ENCODE data around the gene CD109. TPM values are rescaled to one million over a fixed set of nuclear protein-coding genes. Genes with fewer than 3 reads are reported as not detected.
"Not testable (repeated sequence)": the region's sequence is repeated elsewhere in the genome, so short reads cannot be mapped to it uniquely, and the experiment has no call there.

CD109 gene
- total RNA-seq, 1 donor from 2014 or later = 24.4 TPM

DNA sequence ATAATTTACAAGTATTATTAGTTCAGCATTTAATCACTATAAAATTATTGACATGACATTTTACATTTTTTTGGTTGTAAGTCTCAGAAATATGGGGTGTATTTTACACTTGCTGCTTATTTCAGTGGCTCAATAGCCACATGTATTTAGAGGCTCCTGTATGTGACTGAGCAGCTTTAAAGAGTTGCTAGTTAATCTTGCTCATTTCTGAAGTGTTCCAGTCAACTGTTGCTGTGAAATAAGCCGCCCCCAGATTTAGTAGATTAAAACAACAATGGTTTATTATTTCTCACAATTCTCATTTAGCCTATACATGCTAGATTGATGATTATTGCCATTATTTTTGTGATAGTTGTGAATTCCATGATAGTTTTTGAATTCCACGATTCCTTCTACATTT, 23.0 kb downstream of the CD109 start:
- intact Hi-C loops (cut with micrococcal nuclease) = no loop called here
- Mint-ChIP-seq H3K9me3 (no peaks in the 10 kb centered on the region), H3K4me3 (ENCODE audit: low read depth) (no peak overlapping the region)

DNA sequence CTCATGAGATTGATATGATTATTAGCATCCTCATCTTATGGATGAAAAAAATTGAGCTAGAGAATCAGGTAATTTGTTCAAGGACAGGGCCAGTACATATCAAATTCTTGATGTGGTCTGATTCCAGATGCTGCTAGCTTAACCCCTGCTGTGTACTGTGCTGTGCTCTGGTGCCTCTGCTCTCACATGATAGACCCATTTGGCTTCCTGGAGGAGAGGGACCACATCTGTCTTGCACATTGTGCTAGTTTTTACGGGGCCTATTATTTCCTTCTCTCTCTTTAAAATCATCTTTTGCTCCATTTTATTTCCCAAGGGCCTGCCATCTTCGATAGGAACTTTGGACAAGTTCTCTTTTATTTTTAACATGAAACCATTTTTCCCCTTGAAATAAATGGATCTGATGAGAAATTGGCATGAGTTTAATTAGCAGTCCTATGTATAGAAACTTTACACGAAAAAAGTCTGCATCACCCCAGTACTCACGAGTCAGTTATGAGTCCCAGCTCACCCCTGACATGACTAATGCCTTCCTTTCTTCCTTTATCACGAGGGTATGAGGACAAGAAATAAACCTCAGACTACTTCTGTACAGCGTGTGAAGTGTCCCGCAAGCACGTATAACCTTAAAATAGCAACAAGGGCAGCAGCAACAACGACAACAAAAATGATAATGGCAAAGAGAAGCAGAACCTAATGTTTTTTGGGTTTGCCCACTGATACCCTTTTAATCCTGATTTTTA, 26.5 kb downstream of the CD109 start:
- Mint-ChIP-seq H3K4me1 (ENCODE audit: low read depth) (peaks cover 48% of the 10 kb centered on the region), H3K4me3 (ENCODE audit: low read depth) (peak overlapping the region; percentile 24), H3K27me3 (ENCODE audit: low read depth) (no peaks in the 10 kb centered on the region), H3K9me3 (no peaks in the 10 kb centered on the region), H3K36me3 (ENCODE audit: low read depth) (peaks cover 55% of the 10 kb centered on the region), H3K27ac (peak overlapping the region; percentile 73)
- no peak for DNase-seq (ENCODE audit: low spot score)
- intact Hi-C loops (cut with micrococcal nuclease) = loop anchor here (1.0 to 5.0 kb wide), 3 partner anchors 18 to 200 kb away; partner anchors contain the start of gene EEF1A1

More for the DNA sequence above, 23.0 kb downstream of the CD109 start:
- no peak for DNase-seq (ENCODE audit: low spot score)
- Mint-ChIP-seq H3K27me3 (ENCODE audit: low read depth) (no peaks in the 10 kb centered on the region), H3K27ac (no peak overlapping the region), H3K36me3 (ENCODE audit: low read depth) (peaks cover 60% of the 10 kb centered on the region), H3K4me1 (ENCODE audit: low read depth) (peaks cover 46% of the 10 kb centered on the region)

DNA sequence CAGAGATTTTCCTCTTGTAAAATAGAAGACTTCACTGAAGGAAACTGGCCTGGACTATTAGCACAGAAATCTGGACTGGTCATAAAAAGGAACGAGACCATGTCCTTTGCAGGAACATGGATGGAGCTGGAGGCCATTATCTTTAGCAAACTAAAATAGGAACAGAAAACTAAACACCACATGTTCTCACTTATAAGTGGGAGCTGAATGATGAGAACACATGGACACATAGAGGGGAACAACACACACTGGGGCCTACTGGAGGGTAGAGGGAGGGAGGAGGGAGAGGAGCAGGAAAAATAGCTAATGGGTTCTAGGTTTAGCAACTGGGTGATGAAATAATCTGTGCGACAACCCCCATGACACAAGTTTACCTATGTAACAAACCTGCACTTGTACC, 27.5 kb downstream of the CD109 start:
- Mint-ChIP-seq H3K27ac (peak overlapping the region; percentile 77), H3K4me3 (ENCODE audit: low read depth) (peak overlapping the region; percentile 34), H3K4me1 (ENCODE audit: low read depth) (peaks cover 45% of the 10 kb centered on the region), H3K36me3 (ENCODE audit: low read depth) (peaks cover 53% of the 10 kb centered on the region)
- H3K27me3 Mint-ChIP-seq (ENCODE audit: low read depth); H3K9me3 Mint-ChIP-seq; DNase-seq (ENCODE audit: low spot score): not testable (repeated sequence)
- intact Hi-C loops (cut with micrococcal nuclease) = loop anchor here (5.0 kb wide), 1 partner anchor 201 kb away; the partner anchor contains the start of gene EEF1A1

DNA sequence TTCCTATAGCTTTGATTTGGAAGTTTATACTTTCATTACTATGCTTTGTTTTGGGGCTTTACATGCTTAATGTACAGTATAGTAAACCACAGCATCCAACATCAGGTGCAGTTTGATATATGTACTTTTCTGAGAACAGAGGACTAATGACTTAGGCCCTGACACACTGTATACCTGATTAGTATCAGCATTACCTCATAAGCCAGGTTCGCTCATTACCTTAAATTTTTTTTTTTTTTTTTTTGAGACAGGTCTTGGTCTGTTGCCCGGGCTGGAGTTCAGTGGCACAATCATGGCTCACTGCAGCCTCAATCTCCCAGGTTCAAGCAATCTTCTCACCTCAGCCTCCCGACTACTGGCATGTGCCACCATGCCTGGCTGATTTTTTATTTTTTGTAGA, 28.4 kb downstream of the CD109 start:
- H3K4me3 Mint-ChIP-seq (ENCODE audit: low read depth) = no peak overlapping the region
- no peaks in the 10 kb centered on the region for H3K27me3 Mint-ChIP-seq (ENCODE audit: low read depth)
- peak overlapping the region; percentile 19 for H3K27ac Mint-ChIP-seq
- peaks cover 55% of the 10 kb centered on the region for H3K36me3 Mint-ChIP-seq (ENCODE audit: low read depth)
- H3K4me1 Mint-ChIP-seq (ENCODE audit: low read depth) = peaks cover 50% of the 10 kb centered on the region
- no peak for DNase-seq (ENCODE audit: low spot score)
- intact Hi-C loops (cut with micrococcal nuclease) = loop anchor here (5.0 kb wide), 1 partner anchor 202 kb away; the partner anchor contains the start of gene EEF1A1
- H3K9me3 Mint-ChIP-seq = no peaks in the 10 kb centered on the region

DNA sequence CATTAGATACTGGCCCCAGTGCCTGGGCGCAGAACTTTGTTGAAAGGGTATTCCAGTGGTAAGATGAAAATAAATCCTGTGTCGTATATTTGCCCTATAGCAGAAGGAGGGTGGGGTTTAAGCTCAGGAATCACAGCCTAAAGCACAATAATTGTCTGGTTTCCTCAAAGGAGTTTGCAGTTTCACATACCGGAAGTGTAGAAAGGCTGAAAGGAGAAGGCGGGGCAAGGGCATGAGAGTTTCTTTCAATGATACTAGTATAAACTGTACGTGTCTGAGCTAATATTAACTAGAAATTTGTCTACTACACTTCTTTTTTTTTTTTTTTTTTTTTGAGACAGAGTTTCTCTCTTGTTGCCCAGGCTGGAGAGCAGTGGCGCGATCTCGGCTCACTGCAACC, 29.2 kb downstream of the CD109 start:
- intact Hi-C loops (cut with micrococcal nuclease); H3K9me3 Mint-ChIP-seq; DNase-seq (ENCODE audit: low spot score); H3K27me3 Mint-ChIP-seq (ENCODE audit: low read depth): not testable (repeated sequence)
- H3K4me1 Mint-ChIP-seq (ENCODE audit: low read depth) = peaks cover 50% of the 10 kb centered on the region
- H3K36me3 Mint-ChIP-seq (ENCODE audit: low read depth) = peaks cover 55% of the 10 kb centered on the region
- peak overlapping the region; percentile 40 for H3K4me3 Mint-ChIP-seq (ENCODE audit: low read depth)
- peak overlapping the region; percentile 45 for H3K27ac Mint-ChIP-seq

DNA sequence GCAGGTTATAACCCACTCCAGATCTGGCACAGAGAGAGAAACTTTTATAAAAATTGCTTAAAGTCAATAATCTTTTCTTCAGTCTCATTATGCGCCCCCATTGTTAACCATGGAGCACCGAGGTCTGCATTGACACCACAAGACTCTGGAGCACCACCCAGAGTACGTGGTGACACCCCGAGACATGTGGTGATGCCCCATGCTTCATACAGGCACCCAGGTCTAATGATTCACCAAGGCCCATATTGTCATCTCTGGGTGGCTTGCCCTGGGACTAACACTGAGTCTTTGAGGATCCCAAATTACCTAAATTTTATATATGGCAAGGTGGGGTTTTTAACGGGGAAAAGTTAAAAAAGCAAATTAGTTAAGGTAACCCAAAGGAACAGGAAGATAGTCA, 31.1 kb downstream of the CD109 start:
- peaks cover 46% of the 10 kb centered on the region for H3K4me1 Mint-ChIP-seq (ENCODE audit: low read depth)
- intact Hi-C loops (cut with micrococcal nuclease) = no loop called here
- no peaks in the 10 kb centered on the region for H3K27me3 Mint-ChIP-seq (ENCODE audit: low read depth)
- no peak for DNase-seq (ENCODE audit: low spot score)
- no peak overlapping the region for H3K4me3 Mint-ChIP-seq (ENCODE audit: low read depth)
- H3K27ac Mint-ChIP-seq = peak overlapping the region; percentile 53
- peaks cover 62% of the 10 kb centered on the region for H3K36me3 Mint-ChIP-seq (ENCODE audit: low read depth)
- no peaks in the 10 kb centered on the region for H3K9me3 Mint-ChIP-seq

DNA sequence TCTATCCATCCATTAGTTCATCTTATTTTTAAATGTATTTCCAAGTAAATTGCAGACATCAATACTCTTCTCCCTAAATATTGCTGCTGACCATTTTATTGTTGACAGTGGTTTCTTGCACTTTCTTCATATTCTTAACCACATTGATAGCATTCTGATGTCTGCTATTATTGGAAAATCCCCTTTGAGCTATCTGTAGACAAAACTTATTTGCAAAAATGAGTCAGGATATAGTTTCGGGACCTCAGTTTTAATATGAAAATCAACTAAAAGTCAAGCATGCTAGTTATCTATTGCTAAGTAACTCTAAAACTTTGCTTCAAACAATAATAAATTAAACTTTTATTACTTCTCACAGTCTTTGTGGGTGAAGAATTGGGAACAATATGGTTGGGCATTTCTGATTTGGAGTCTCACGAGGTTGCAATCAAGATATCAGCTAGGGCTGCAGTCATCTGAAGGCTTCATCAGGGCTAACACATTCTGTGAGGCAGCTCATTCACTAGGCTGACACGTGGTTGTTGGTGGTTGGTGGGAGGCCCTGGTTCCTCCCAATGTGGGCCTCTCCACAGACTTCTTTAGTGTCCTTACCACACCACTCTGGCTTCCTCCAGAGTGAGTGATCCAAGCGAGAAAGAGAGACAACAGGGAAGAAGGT, 32.7 kb downstream of the CD109 start:
- H3K4me1 Mint-ChIP-seq (ENCODE audit: low read depth) = peaks cover 40% of the 10 kb centered on the region
- peaks cover 64% of the 10 kb centered on the region for H3K36me3 Mint-ChIP-seq (ENCODE audit: low read depth)
- H3K27me3 Mint-ChIP-seq (ENCODE audit: low read depth) = no peaks in the 10 kb centered on the region
- peak overlapping the region; percentile 60 for H3K4me3 Mint-ChIP-seq (ENCODE audit: low read depth)
- intact Hi-C loops (cut with micrococcal nuclease) = loop anchor here (1.0 to 2.0 kb wide), 2 partner anchors 33 to 74 kb away; no protein-coding TSS in a partner anchor
- DNase-seq (ENCODE audit: low spot score) = no peak
- H3K9me3 Mint-ChIP-seq = no peaks in the 10 kb centered on the region
- peak overlapping the region; percentile 94 for H3K27ac Mint-ChIP-seq

DNA sequence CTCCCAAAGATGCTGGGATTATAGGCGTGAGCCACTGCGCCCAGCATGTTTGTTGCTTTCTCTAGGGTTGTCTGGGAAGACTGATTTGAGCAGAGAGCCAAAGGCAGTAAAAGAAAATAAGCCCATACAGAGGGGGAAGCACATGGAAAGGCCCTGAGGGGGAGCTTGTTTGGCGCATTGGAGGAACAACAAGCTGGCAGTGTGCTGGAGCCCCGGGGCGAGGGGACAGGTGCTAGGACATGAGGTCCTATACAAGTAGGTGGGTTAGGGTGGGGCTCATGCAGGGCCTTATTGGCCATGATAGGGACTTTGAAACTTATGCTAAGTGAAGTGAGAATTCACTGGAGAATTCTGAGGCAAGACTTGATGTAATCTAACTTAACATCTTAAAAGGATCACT, 35.3 kb downstream of the CD109 start:
- Mint-ChIP-seq H3K27me3 (ENCODE audit: low read depth) (no peaks in the 10 kb centered on the region), H3K4me1 (ENCODE audit: low read depth) (peaks cover 35% of the 10 kb centered on the region), H3K4me3 (ENCODE audit: low read depth) (no peak overlapping the region), H3K36me3 (ENCODE audit: low read depth) (peaks cover 71% of the 10 kb centered on the region), H3K27ac (peak overlapping the region; percentile 9), H3K9me3 (no peaks in the 10 kb centered on the region)
- intact Hi-C loops (cut with micrococcal nuclease) = no loop called here
- DNase-seq (ENCODE audit: low spot score) = no peak

DNA sequence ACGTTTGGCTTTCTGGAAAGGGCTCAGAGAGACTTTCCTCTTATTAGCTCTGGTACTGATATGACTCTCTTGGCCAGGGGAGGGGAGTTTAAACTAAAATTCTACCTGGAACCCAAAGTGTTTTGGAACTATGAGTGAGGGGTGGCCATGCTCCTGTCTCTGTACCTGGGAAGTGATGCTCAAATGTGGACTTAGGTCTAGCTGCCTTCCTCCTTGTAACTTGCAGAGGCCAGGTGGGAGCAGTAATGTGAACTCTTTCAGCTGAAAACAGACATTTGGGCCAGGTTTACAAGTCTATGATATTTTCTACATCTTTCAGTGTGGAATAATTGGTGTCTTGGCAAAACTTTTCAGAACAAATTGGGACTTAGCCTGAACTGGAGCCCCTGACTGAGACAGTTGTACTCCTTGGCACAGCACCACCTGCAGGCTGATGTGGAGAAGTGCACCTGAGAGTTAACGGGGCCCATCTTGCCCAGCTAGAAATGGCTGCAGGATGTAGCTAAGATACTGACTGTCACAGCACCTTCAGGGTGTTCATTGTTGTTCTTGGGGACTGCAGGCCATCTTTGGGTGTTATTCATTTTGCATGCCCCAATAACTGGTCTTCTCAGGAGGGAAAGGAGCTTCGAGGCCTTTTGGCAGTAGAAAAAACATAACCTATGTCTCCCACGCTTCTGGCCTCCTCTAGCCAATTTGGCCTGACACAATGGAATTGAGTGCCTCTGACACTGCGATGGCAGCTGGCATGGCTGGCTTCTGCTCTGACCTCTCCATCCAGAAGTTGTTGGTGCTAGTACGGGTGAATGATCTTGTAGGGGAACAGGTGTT, 37.1 kb downstream of the CD109 start:
- intact Hi-C loops (cut with micrococcal nuclease) = loop anchor here (1.0 kb wide), 1 partner anchor 58 kb away; no protein-coding TSS in a partner anchor
- Mint-ChIP-seq H3K27ac (peak overlapping the region; percentile 47), H3K36me3 (ENCODE audit: low read depth) (peaks cover 67% of the 10 kb centered on the region), H3K4me1 (ENCODE audit: low read depth) (peaks cover 28% of the 10 kb centered on the region), H3K27me3 (ENCODE audit: low read depth) (no peaks in the 10 kb centered on the region), H3K4me3 (ENCODE audit: low read depth) (no peak overlapping the region), H3K9me3 (no peaks in the 10 kb centered on the region)
- peak; percentile 66 for DNase-seq (ENCODE audit: low spot score)

DNA sequence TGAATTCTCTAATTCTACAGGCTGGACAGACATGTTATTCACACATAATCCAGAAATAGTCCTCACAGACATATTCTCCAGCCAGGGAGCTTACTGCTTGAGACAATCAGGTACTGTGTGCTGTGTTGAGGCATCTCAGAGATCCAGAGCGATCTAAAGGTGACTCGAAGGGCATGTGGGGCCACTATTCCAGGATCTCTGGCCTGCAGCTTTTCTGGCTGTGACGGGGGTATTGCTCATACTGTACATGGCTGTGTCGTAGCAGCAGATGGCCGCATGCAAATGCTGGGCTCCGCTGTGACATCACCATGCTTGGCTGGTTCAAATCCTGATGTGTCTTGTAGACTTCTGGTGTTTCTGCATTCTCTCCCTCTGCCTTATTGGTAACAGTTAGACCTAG, 37.8 kb downstream of the CD109 start:
- peaks cover 24% of the 10 kb centered on the region for H3K4me1 Mint-ChIP-seq (ENCODE audit: low read depth)
- no peaks in the 10 kb centered on the region for H3K9me3 Mint-ChIP-seq
- H3K27me3 Mint-ChIP-seq (ENCODE audit: low read depth) = no peaks in the 10 kb centered on the region
- H3K27ac Mint-ChIP-seq = no peak overlapping the region
- DNase-seq (ENCODE audit: low spot score) = no peak
- H3K36me3 Mint-ChIP-seq (ENCODE audit: low read depth) = peaks cover 66% of the 10 kb centered on the region
- H3K4me3 Mint-ChIP-seq (ENCODE audit: low read depth) = no peak overlapping the region
- intact Hi-C loops (cut with micrococcal nuclease) = loop anchor here (1.0 kb wide), 1 partner anchor 58 kb away; no protein-coding TSS in a partner anchor

DNA sequence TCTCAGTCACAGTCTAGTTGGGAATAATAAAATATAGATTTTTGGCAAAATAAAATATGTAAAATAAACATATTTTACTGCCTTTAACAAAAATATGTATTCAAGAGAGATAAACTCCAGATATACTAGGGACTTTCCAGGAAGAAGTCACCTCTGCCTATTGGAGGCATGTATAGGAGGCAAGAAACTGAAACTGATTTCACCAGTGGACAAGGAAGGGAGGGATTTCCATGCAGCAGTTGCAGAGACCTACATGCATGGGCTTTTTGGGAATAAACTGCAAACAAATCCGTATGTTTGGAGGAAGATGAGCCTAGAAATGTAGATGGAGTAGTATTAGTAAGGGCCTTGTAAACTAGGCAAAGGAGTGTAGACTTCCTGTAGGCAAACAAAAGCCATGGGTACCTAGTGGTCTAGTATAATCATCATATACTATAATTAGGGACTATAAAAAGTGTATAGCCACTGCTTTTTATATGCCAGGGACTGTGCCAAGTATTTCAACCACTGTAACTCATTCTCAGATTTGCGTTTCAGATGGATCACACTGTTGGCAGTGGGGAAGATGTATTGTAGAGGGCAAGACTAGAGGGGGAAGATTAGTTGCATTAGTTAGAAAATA, 38.9 kb downstream of the CD109 start:
- Mint-ChIP-seq H3K27ac (no peak overlapping the region), H3K27me3 (ENCODE audit: low read depth) (no peaks in the 10 kb centered on the region), H3K4me1 (ENCODE audit: low read depth) (peaks cover 16% of the 10 kb centered on the region), H3K4me3 (ENCODE audit: low read depth) (no peak overlapping the region), H3K9me3 (no peaks in the 10 kb centered on the region), H3K36me3 (ENCODE audit: low read depth) (peaks cover 64% of the 10 kb centered on the region)
- intact Hi-C loops (cut with micrococcal nuclease) = no loop called here
- DNase-seq (ENCODE audit: low spot score) = no peak

DNA sequence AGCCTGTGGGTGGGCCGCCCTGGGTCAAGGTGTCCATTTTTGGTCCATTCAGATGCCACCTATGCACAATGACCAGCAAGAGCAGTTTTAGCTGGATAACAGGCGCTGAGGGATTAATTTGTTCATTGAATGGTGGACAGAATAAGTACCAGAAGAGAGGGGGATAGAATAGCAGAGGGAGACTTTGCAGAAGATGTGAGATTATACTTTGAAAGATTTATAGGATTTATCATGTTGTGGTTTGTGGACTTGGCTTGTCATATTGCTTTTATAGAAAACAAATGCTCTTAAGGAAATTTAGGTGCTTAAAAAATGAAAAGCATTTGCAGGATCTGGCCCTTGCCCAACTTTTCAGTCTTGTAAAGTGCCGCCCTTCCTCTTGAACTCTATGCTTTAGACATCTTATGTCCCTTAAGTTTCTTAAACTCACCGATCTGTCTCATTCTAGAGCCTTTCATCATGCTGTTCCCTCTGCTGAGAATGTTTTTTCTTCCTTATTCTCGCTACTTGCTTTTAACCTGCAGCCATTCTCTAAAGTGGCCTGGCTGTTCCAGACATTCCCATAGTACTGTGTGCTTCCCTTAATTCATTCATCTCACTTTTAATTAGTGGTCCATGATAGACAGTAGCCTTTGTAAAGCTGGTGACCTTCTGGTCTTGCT, 42.5 kb downstream of the CD109 start:
- no peak for DNase-seq (ENCODE audit: low spot score)
- no peak overlapping the region for H3K4me3 Mint-ChIP-seq (ENCODE audit: low read depth)
- H3K27me3 Mint-ChIP-seq (ENCODE audit: low read depth) = no peaks in the 10 kb centered on the region
- H3K4me1 Mint-ChIP-seq (ENCODE audit: low read depth) = peaks cover 5% of the 10 kb centered on the region
- H3K9me3 Mint-ChIP-seq = no peaks in the 10 kb centered on the region
- intact Hi-C loops (cut with micrococcal nuclease) = loop anchor here (1.0 kb wide), 2 partner anchors 117 to 1471 kb away; no protein-coding TSS in a partner anchor
- H3K27ac Mint-ChIP-seq = no peak overlapping the region
- H3K36me3 Mint-ChIP-seq (ENCODE audit: low read depth) = peaks cover 48% of the 10 kb centered on the region

All from activated T-helper 2 cell treated with anti-CD3 and anti-CD28 coated beads, Interferon-gamma antibody, Interleukin-2, Interleukin-4, amounts not matched to agents 10 μg/mL and 5 μg/mL and 100 μg/mL, durations not matched to agents 14 hours and 24 hours and 36 hours (primary cell).